Gastrocnemius medialis (tissue), 4 donors: Measurements from ENCODE around the gene GNB3. TPM values are rescaled to one million over a fixed set of nuclear protein-coding genes. Genes with fewer than 3 reads are reported as not detected.

Experiments
- ATAC-seq, 2 donors: fragments of 150-250 bp; one replicate each; pipeline ENCODE4 v1.9.1; 2016
- DNase-seq, 2 donors: peaks; one replicate each; pipeline ENCODE4 v3.0.0-alpha.2; 2019
- H3K27ac ChIP-seq, 4 donors: fragments of 200-600 bp; sonication (generic); 1 replicate in 1 of 4; 2 replicates in 3 of 4; pipeline ENCODE4 v1.5.1; 2016 to 2018; ENCODE audit warnings: mild to moderate bottlenecking in 2 of 4, moderate library complexity in 1 of 4
- H3K27me3 ChIP-seq, 3 donors: fragments of 200-600 bp; sonication (generic) in 2 of 3; 1 replicate in 1 of 3; 2 replicates in 2 of 3; pipeline versions ENCODE4 v1.5.1 to v1.6.0; 2016 to 2019; ENCODE audit warnings: mild to moderate bottlenecking in 1 of 3, moderate library complexity in 1 of 3
- H3K36me3 ChIP-seq, 2 donors: fragments of 200-600 bp; sonication (generic) in 1 of 2; one replicate each; pipeline ENCODE4 v1.5.1; 2017 to 2018
- H3K4me1 ChIP-seq, 2 donors: fragments of 200-600 bp; sonication (generic) in 1 of 2; one replicate each; pipeline ENCODE4 v1.5.1; 2016 to 2017; ENCODE audit warnings: mild to moderate bottlenecking in 2 of 2
- H3K4me3 ChIP-seq, 4 donors: fragments of 200-600 bp; sonication (generic) in 3 of 4; 1 replicate in 1 of 4; 2 replicates in 3 of 4; pipeline ENCODE4 v1.5.1; 2016 to 2019; ENCODE audit warnings: mild to moderate bottlenecking in 2 of 4
- H3K9me3 ChIP-seq, 3 donors: fragments of 200-600 bp; sonication (generic) in 2 of 3; 1 replicate in 1 of 3; 2 replicates in 2 of 3; pipeline ENCODE4 v1.5.1; 2016 to 2019
- CTCF ChIP-seq, 5 experiments: fragments of 450-650 bp in 3 of 5; fragments of 200-600 bp in 2 of 5; sonication (generic) in 2 of 5; IDR thresholded peaks in 4 of 5; conservative IDR thresholded peaks in 1 of 5; 1 replicate in 4 of 5; 2 replicates in 1 of 5; pipeline ENCODE4 v1.5.1; 2016 to 2019; ENCODE audit warnings: antibody characterized with exemption in 5 of 5, mild to moderate bottlenecking in 3 of 5, moderate library complexity in 3 of 5
- POLR2A ChIP-seq, 2 donors: fragments of 450-650 bp; IDR thresholded peaks; one replicate each; pipeline ENCODE4 v1.6.1; 2017; ENCODE audit warnings: antibody characterized with exemption in 2 of 2, mild to moderate bottlenecking in 2 of 2, moderate library complexity in 2 of 2
- in situ Hi-C, 4 donors: fragments of 200-750 bp; cut with MboI; loops; one replicate each; pipeline versions ENCODE4 v1.15.0 to v1.8.0; 2017; ENCODE audit warnings: low sequenced_read_pairs in 4 of 4
- intact Hi-C: fragments of 100-400 bp; cut with DNase I; formaldehyde crosslinking; loops from one replicate; pipeline ENCODE4 v1.15.1; 2023; ENCODE audit warnings: low total_unique reads
- total RNA-seq, 4 donors: library from RNA; depleted of rRNA; stranded (reverse); fragments of >200 nt; gene quantifications; one replicate each; pipeline versions ENCODE4 v1.1.0 to v1.2.3, GENCODE V29; 2016

Gene GNB3
- total RNA-seq, 4 donors from 2014 or later = not detected

- Histone ChIP-seq H3K4me1 (no peaks in the 10 kb centered on the region), H3K9me3 (no peaks in the 10 kb centered on the region), H3K27ac (peak within 1 kb of the TSS in 3 of 4 donors; percentile 46 to 61 (median 48)), H3K36me3 (no peaks in the 10 kb centered on the region), H3K4me3 (peak within 1 kb of the TSS; percentile 34 to 50 (median 46)), H3K27me3 (peaks cover 17 to 50% (median 35%) of the 10 kb centered on the region in 3 donors)
- intact Hi-C loops (no loop called here), in situ Hi-C loops (no loop called here)
- TF ChIP-seq POLR2A (IDR thresholded peaks at IDR 0.05) (no peak), CTCF (IDR thresholded peaks at IDR 0.05 in 4 of 5, conservative IDR thresholded peaks at IDR 0.05 in 1 of 5) (no peak)
- ATAC-seq = peak; percentile 19 to 47
- no peak for DNase-seq
Measured at GRCh38 chr12:6821591-6822425, 18.9 kb upstream of the GNB3 start, which contains the start of gene GPR162. Gene GPR162 (plus strand): TSS chr12:6821821. CDS start chr12:6823899, 2,078 bp downstream.

DNA sequence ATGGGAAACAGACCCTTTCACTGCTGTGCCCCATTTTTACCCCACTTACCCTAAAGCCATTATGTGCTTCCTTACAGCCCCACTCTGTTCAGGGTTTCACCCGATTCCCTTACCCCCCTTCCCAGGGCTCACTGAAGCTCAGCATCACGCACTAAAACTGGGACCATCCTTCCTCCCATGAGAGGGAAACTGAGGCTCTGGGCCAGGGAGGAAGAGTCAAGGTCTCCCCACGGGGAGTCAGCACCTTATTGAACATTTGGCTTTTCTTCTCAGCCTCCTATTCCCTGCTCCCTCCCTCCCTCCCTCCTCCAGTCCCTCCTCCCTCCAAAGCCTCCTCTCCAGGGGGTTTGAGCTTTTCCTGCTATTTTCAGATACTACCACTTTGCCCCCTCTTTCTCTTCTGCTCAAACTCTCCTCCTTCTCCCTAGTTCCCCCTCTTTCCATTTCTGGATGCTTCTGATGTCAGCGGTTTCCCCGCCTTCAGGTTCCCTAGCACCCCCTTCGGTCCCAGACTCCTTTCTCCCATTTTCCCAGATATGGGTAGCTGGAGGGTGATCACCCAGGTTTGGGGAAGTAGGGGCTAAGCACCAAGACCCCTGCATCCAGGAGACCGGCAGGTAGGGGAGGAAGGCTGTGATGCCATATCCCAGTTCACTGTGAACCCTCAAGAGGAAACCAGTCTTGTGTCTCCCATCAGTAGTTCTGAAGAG lies 18.1 kb upstream of the GNB3 start:
- H3K4me3 ChIP-seq = peak overlapping the region in 2 of 4 donors; percentile 34 to 50
- TF ChIP-seq POLR2A (IDR thresholded peaks at IDR 0.05) = no peak
- TF ChIP-seq CTCF (IDR thresholded peaks at IDR 0.05 in 4 of 5, conservative IDR thresholded peaks at IDR 0.05 in 1 of 5) = no peak
- in situ Hi-C loops (no loop called here), intact Hi-C loops (no loop called here)
- H3K36me3 ChIP-seq = no peaks in the 10 kb centered on the region
- peaks cover 3 to 6% of the 10 kb centered on the region in 2 donors for H3K4me1 ChIP-seq
- H3K27ac ChIP-seq = no peak overlapping the region
- H3K27me3 ChIP-seq = peaks cover 25 to 58% (median 42%) of the 10 kb centered on the region in 3 donors
- no peak for DNase-seq
- no peaks in the 10 kb centered on the region for H3K9me3 ChIP-seq
- ATAC-seq = no peak

DNA sequence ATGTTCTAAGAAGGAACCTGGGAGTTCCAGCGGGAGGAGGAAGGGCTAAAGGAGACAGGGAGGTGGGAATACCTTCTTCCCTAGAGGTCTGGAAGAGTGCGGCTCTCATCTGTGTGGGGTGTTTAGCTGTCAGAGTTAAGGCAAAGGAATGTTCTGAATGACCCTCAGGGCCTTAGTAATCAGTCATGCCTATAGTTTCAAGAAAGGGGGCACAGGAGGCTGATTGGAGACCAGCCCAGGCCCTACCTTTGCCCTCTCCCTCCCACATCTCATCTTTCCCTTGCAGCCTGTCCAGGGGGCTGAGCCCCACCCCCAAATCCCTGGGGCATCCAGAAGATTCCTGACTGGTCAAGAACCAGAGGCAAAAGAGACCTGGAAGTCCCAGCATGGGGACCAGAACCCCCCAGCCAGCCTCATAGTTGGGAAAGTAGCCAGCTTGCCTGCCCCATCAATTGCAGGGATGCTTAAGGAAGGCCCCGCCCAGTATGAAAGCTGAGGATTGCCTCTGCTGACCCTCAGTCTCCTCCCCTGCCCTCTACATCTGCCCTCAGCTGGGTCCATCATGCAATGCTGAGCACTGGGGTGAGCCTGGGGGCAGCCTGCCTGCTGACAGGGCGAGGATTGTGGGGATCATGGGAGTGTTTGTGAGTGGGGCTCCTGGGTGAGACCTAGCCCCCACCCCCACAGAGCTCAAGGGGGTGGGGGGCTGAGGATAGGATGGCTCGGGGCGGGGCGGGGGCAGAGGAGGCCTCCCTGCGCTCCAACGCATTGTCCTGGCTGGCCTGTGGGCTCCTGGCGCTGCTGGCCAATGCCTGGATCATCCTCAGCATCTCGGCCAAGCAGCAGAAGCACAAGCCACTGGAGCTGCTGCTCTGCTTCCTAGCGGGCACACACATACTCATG lies 17.3 kb upstream of the GNB3 start:
- Histone ChIP-seq H3K27ac (no peak overlapping the region), H3K36me3 (no peaks in the 10 kb centered on the region), H3K9me3 (no peaks in the 10 kb centered on the region), H3K4me1 (peaks cover 3 to 6% of the 10 kb centered on the region in 2 donors), H3K4me3 (no peak overlapping the region), H3K27me3 (peaks cover 25 to 64% (median 42%) of the 10 kb centered on the region in 3 donors)
- DNase-seq (no peak), ATAC-seq (no peak)
- in situ Hi-C loops (no loop called here), intact Hi-C loops (no loop called here)
- no peak for TF ChIP-seq POLR2A (IDR thresholded peaks at IDR 0.05)
- no peak for TF ChIP-seq CTCF (IDR thresholded peaks at IDR 0.05 in 4 of 5, conservative IDR thresholded peaks at IDR 0.05 in 1 of 5)

DNA sequence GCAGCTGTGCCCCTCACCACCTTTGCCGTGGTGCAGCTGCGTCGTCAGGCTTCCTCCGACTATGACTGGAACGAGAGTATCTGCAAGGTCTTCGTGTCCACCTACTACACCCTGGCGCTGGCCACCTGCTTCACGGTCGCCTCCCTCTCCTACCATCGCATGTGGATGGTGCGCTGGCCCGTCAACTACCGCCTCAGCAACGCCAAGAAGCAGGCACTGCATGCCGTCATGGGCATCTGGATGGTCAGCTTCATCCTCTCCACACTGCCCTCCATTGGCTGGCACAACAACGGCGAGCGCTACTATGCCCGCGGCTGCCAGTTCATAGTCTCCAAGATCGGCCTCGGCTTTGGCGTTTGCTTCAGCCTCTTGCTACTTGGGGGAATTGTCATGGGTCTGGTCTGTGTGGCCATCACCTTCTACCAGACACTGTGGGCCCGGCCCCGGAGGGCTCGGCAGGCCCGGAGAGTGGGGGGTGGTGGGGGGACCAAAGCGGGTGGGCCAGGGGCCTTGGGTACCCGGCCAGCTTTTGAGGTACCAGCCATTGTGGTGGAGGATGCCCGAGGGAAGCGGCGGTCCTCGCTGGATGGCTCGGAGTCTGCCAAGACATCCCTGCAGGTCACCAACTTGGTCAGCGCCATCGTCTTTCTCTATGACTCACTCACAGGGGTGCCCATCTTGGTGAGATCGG lies 16.5 kb upstream of the GNB3 start:
- peaks cover 3 to 10% of the 10 kb centered on the region in 2 donors for H3K4me1 ChIP-seq
- ATAC-seq = no peak
- H3K36me3 ChIP-seq = no peaks in the 10 kb centered on the region
- no peak overlapping the region for H3K4me3 ChIP-seq
- H3K27me3 ChIP-seq = peaks cover 31 to 70% (median 50%) of the 10 kb centered on the region in 3 donors
- intact Hi-C loops = no loop called here
- TF ChIP-seq CTCF (IDR thresholded peaks at IDR 0.05 in 4 of 5, conservative IDR thresholded peaks at IDR 0.05 in 1 of 5) (no peak), POLR2A (IDR thresholded peaks at IDR 0.05) (no peak)
- no peaks in the 10 kb centered on the region for H3K9me3 ChIP-seq
- no peak overlapping the region for H3K27ac ChIP-seq
- DNase-seq = no peak
- in situ Hi-C loops = no loop called here
